ENCODE data around the gene CASTOR1. TPM values are rescaled to one million over a fixed set of nuclear protein-coding genes. Genes with fewer than 3 reads are reported as not detected.
A peak's percentile ranks its signal among the peaks of the same experiment; 100 is the strongest.

Gene CASTOR1
- polyA plus RNA-seq, 4 donors = 2.0 to 8.3 (median 4.6) TPM

DNA sequence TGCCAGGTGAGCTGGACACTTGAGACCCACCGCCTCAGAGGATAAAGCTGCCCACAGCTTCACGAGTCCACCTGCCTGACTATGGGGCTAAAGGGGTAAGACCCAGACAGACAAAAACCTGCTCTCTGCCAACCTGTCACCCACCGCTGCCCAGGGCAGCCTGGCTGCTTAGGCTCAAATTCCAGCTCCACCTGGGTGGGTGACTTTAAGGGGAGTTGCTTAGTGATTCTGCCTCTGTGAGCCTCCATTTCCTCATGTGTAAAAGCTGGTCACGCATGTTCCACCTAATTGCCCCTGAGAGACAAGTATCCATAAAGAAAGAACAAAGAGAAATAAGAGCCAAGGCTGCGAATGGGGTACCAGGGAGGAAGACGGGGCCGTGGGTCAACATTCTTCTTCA, 3.7 kb upstream of the CASTOR1 start:
- DNase-seq (no peak), FAIRE-seq (no peak)
- H3K27ac ChIP-seq (ENCODE audit: low read depth in 1 of 3, low read length in 2 of 3) = no peak overlapping the region
- WGBS, 3 donors = 88 to 95% (median 92%) methylated on average over 7 of the region's 7 CpGs
- H3K9me3 ChIP-seq (ENCODE audit: control insufficient read depth in 2 of 2, insufficient read depth in 1 of 2, low read depth in 1 of 2, low read length in 1 of 2) = no peaks in the 10 kb centered on the region
- no peaks in the 10 kb centered on the region for H3K27me3 ChIP-seq (ENCODE audit: control insufficient read depth in 3 of 3, insufficient read depth in 3 of 3, low read length in 3 of 3)
- H3K4me3 ChIP-seq (ENCODE audit: low read depth in 1 of 3, low read length in 3 of 3) = no peak overlapping the region
- peaks cover 0 to 22% (median 3%) of the 10 kb centered on the region in 3 donors for H3K4me1 ChIP-seq (ENCODE audit: control insufficient read depth in 3 of 3, insufficient read depth in 2 of 3, low read depth in 1 of 3, low read length in 2 of 3)
- peaks cover 11 to 74% (median 18%) of the 10 kb centered on the region in 3 donors for H3K36me3 ChIP-seq (ENCODE audit: control insufficient read depth in 3 of 3, insufficient read depth in 2 of 3, low read depth in 1 of 3, low read length in 3 of 3)

DNA sequence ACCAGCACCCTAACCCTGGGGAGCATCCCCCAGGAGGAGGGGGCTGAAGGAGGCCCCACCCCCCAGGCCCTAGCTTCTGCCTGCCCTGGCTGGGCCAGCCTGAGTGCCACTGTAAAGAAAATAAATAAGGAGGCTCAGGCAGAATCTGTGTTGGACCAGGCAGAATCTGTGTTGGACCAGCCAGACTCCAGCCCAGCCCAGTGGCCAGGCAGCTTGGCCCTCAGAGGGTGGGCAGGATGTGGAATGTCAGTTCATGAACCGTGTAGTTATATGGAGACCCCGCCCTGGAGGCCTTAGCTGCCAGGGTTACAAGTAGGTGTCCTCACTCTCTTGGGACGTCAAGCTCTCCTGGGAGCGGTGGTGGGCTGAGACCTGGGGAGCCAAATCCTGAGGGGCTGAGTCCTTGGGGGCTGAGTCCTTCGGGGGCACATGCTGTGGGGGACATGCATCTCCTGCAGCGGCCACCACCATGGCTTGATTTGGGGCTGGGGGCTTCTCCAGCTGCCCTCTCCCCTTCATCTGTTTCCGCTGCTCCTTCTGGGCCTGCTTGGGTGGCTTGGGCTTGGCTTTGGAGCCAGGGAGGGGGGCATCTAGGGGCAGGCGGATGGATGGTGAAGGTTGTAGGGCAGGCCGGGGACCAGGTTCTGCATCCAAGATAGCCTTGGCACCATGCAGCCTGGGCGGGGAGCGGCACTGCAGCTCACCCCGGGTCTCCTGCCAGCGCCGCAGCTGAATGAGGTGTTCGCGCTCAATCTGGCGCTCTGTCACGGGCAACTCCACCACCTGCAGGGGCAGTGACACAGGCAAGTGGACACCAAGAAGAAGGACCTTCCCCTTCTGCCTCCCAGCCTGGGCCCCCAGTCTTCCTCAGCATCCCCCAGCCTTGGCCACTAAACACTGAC, 3.0 kb upstream of the CASTOR1 start:
- peaks cover 11 to 67% (median 18%) of the 10 kb centered on the region in 3 donors for H3K36me3 ChIP-seq (ENCODE audit: control insufficient read depth in 3 of 3, insufficient read depth in 2 of 3, low read depth in 1 of 3, low read length in 3 of 3)
- WGBS, 3 donors = 85 to 90% (median 88%) methylated on average over 17 to 18 of the region's 18 CpGs
- H3K27ac ChIP-seq (ENCODE audit: low read depth in 1 of 3, low read length in 2 of 3) = peak overlapping the region in 1 of 3 donors; percentile 65
- peaks cover 0 to 25% (median 3%) of the 10 kb centered on the region in 3 donors for H3K4me1 ChIP-seq (ENCODE audit: control insufficient read depth in 3 of 3, insufficient read depth in 2 of 3, low read depth in 1 of 3, low read length in 2 of 3)
- no peak overlapping the region for H3K4me3 ChIP-seq (ENCODE audit: low read depth in 1 of 3, low read length in 3 of 3)
- DNase-seq = no peak
- no peaks in the 10 kb centered on the region for H3K27me3 ChIP-seq (ENCODE audit: control insufficient read depth in 3 of 3, insufficient read depth in 3 of 3, low read length in 3 of 3)
- H3K9me3 ChIP-seq (ENCODE audit: control insufficient read depth in 2 of 2, insufficient read depth in 1 of 2, low read depth in 1 of 2, low read length in 1 of 2) = no peaks in the 10 kb centered on the region
- no peak for FAIRE-seq

DNA sequence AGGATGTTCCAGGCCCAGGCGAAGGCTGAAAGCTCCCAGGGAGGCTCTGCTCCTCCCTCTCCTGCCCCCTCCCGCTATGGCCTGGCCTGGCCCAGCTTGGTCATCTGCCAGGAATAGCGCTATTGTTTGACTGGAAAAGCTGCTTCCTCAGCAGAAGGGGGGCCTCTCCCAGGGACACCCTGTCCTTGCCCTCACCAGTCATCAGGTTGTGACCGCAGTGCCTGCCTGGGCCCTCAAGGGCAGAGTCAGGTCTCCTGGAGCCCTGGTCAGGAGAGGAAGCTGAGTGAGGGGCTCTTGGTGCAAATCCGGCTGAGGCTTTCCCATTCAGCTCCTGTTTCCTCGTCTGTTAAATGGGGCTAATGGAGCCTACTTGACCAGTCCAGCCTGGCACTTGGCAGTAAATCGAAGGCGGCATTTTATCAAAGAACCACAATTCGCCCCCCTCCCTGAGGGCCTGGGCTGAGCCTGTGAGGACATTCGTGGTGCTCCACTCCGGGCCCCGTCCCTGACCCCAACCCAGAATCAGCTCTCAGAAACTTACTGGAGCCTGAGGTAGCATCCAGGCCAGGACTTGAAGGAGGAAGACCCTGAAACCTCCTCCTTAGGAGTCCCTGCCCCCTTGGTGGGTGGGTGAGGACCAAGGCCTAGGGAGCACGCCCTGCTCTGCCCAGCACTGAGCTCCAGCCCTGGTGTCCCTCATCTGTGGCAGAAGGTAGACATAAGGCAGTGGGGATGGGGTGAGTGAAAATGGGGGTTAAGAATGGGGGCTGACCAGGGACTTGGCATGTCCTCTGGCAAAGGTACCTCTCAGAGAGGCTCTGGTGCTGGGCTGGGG, 2.0 kb upstream of the CASTOR1 start:
- DNase-seq (peak in 1 of 2 donors; percentile 48), FAIRE-seq (no peak)
- Histone ChIP-seq H3K27me3 (ENCODE audit: control insufficient read depth in 3 of 3, insufficient read depth in 3 of 3, low read length in 3 of 3) (no peaks in the 10 kb centered on the region), H3K36me3 (ENCODE audit: control insufficient read depth in 3 of 3, insufficient read depth in 2 of 3, low read depth in 1 of 3, low read length in 3 of 3) (peaks cover 9 to 63% (median 18%) of the 10 kb centered on the region in 3 donors), H3K4me1 (ENCODE audit: control insufficient read depth in 3 of 3, insufficient read depth in 2 of 3, low read depth in 1 of 3, low read length in 2 of 3) (peaks cover 0 to 32% (median 3%) of the 10 kb centered on the region in 3 donors), H3K4me3 (ENCODE audit: low read depth in 1 of 3, low read length in 3 of 3) (no peak overlapping the region), H3K27ac (ENCODE audit: low read depth in 1 of 3, low read length in 2 of 3) (peak overlapping the region; percentile 25 to 65 (median 27)), H3K9me3 (ENCODE audit: control insufficient read depth in 2 of 2, insufficient read depth in 1 of 2, low read depth in 1 of 2, low read length in 1 of 2) (no peaks in the 10 kb centered on the region)
- 71 to 83% (median 73%) methylated on average over 12 to 13 of the region's 13 CpGs for WGBS, 3 donors

DNA sequence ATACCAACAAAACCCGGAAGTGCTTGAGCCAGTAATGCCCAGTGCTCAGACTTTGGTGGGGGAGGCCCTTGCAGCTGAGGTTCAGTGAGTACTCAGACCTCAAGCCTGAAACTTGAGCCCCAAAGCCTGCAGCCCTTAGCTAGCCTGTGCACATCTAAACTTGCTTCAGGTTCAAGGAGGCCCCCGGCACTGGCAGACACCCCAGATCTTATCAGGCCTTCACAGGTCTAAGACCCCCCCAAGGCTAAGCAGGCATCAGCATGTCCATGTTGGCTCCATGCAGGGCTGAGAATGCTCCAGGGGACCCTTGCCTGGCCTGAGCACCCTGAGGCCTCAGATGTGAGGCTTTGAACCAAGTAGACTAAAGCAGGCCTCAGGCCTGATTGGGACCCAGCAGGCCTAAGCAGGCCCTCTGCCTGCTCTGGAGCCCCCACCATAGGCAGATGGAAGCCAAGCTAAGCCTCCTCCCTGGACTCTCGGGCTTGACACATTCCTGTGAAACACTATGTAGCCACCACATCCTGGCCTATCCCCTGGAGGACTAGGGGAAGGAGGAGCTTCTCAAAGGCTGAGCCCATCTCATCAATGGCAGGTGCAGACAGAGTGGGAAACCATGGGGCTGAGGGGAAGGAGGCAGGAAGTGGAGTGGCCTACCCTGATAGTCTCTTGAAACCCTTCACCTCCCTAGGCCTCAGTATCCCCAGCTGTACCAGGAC, 1.2 kb upstream of the CASTOR1 start:
- FAIRE-seq = no peak

DNA sequence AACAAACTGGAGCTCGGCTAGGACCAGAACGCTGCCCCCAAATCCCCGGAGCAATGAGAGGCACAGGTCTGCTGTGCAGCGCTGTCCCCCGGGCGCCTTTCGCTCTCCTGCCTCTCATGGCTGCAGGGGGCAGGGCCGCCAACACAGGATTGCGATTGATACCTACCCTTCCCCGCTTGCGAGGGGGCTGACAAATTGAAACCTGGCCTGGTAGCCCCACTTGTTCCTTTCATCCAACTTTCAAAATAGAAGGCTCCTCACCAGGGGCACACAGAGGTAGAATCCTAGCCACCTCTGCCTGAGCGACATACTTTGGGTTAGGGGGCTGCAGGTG, 642 bp upstream of the CASTOR1 start:
- Histone ChIP-seq H3K27me3 (ENCODE audit: control insufficient read depth in 3 of 3, insufficient read depth in 3 of 3, low read length in 3 of 3) (no peaks in the 10 kb centered on the region), H3K27ac (ENCODE audit: low read depth in 1 of 3, low read length in 2 of 3) (peak overlapping the region in 2 of 3 donors; percentile 26 to 65), H3K4me3 (ENCODE audit: low read depth in 1 of 3, low read length in 3 of 3) (peak overlapping the region in 2 of 3 donors; percentile 70 to 79), H3K36me3 (ENCODE audit: control insufficient read depth in 3 of 3, insufficient read depth in 2 of 3, low read depth in 1 of 3, low read length in 3 of 3) (peaks cover 4 to 62% (median 18%) of the 10 kb centered on the region in 3 donors), H3K9me3 (ENCODE audit: control insufficient read depth in 2 of 2, insufficient read depth in 1 of 2, low read depth in 1 of 2, low read length in 1 of 2) (no peaks in the 10 kb centered on the region), H3K4me1 (ENCODE audit: control insufficient read depth in 3 of 3, insufficient read depth in 2 of 3, low read depth in 1 of 3, low read length in 2 of 3) (peaks cover 0 to 38% (median 3%) of the 10 kb centered on the region in 3 donors)
- FAIRE-seq (no peak), DNase-seq (no peak)
- 19 to 44% (median 28%) methylated on average over 12 of the region's 12 CpGs for WGBS, 3 donors

More for the DNA sequence above, 1.2 kb upstream of the CASTOR1 start:
- DNase-seq = no peak
- WGBS, 3 donors = 39 to 65% (median 45%) methylated on average over 3 of the region's 3 CpGs
- Histone ChIP-seq H3K4me1 (ENCODE audit: control insufficient read depth in 3 of 3, insufficient read depth in 2 of 3, low read depth in 1 of 3, low read length in 2 of 3) (peaks cover 0 to 33% (median 3%) of the 10 kb centered on the region in 3 donors), H3K4me3 (ENCODE audit: low read depth in 1 of 3, low read length in 3 of 3) (no peak overlapping the region), H3K9me3 (ENCODE audit: control insufficient read depth in 2 of 2, insufficient read depth in 1 of 2, low read depth in 1 of 2, low read length in 1 of 2) (no peaks in the 10 kb centered on the region), H3K27ac (ENCODE audit: low read depth in 1 of 3, low read length in 2 of 3) (peak overlapping the region; percentile 2 to 65 (median 26)), H3K27me3 (ENCODE audit: control insufficient read depth in 3 of 3, insufficient read depth in 3 of 3, low read length in 3 of 3) (no peaks in the 10 kb centered on the region), H3K36me3 (ENCODE audit: control insufficient read depth in 3 of 3, insufficient read depth in 2 of 3, low read depth in 1 of 3, low read length in 3 of 3) (peaks cover 5 to 62% (median 18%) of the 10 kb centered on the region in 3 donors)

DNA sequence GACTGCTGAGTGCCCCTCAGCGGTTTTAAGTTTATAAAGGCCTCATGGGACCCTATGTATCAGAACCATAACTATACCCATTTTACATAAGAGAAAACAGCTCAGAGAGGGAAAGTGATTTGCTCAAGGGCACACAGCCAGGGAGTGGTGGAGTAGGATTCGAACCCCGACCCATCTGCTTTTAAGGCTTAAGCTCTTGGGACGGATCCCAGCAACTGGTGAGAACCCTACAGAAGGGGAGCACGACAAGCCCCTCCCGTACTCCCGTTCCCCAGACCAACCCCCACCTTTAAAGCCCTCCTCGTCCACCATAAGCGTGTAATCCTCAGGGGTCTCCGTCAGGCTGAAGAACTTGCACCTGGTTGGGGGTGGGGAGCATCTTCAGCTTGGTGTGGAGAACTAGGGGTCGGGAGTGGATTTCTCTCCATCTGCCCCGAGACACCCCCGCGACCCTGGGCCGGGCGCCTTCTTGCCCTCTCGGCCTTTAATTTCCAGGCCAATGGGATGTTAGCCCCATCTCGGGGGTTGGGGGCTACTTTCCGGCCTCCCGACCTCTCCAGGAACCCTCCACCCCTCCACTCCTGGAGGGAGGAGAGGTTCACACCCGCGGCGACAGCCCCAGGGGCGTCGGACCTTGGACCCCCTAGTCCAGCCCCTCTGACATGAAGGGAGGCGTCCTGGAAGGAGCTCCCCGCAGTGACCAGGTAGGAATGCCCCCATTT, 725 bp downstream of the CASTOR1 start:
- DNase-seq (peak in 1 of 2 donors; percentile 62), FAIRE-seq (no peak)
- Histone ChIP-seq H3K36me3 (ENCODE audit: control insufficient read depth in 3 of 3, insufficient read depth in 2 of 3, low read depth in 1 of 3, low read length in 3 of 3) (peaks cover 2 to 57% (median 4%) of the 10 kb centered on the region in 3 donors), H3K4me3 (ENCODE audit: low read depth in 1 of 3, low read length in 3 of 3) (peak overlapping the region; percentile 66 to 79 (median 70)), H3K27ac (ENCODE audit: low read depth in 1 of 3, low read length in 2 of 3) (peak overlapping the region in 2 of 3 donors; percentile 73 to 75), H3K9me3 (ENCODE audit: control insufficient read depth in 2 of 2, insufficient read depth in 1 of 2, low read depth in 1 of 2, low read length in 1 of 2) (no peaks in the 10 kb centered on the region), H3K27me3 (ENCODE audit: control insufficient read depth in 3 of 3, insufficient read depth in 3 of 3, low read length in 3 of 3) (no peaks in the 10 kb centered on the region), H3K4me1 (ENCODE audit: control insufficient read depth in 3 of 3, insufficient read depth in 2 of 3, low read depth in 1 of 3, low read length in 2 of 3) (peaks cover 0 to 51% (median 3%) of the 10 kb centered on the region in 3 donors)
- WGBS, 3 donors = 16 to 18% (median 17%) methylated on average over 26 to 27 of the region's 27 CpGs

DNA sequence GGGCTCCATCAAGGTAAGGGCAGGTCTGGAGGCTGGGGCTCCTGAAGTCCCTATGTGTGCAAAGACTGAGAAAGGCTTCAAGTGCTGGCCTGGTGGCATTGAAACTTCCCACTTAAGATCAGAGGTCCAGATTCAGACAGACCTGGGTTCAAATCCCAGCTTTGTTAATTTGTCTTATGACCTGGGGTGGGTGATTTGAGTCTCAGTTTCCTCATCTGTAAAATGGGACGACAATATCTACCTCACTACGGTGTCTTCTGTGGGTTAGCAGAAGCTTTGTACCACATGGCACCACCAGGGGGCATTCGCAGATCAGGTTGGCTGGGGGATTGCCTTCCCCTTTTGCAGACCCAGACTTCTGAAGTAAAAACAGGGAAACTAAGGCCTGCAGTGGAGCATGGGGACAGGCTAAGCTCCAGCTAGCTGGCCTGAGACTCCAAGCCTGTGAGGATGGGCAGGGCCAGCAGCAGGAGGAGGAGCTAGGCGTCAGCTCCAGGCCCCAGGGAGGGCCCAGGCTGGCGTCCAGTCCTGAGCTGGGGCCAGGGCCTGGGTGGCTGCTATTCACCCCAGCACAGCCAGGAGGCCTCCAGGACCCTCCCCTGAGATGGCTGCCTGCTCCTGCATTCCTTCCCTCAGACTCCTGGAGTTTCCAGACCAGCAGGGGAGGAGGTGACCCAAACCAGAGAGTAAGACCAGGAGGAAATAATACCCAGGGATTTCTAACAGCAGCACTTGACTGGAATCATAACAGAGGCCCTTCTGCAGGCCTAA, 1.5 kb downstream of the CASTOR1 start:
- Histone ChIP-seq H3K9me3 (ENCODE audit: control insufficient read depth in 2 of 2, insufficient read depth in 1 of 2, low read depth in 1 of 2, low read length in 1 of 2) (no peaks in the 10 kb centered on the region), H3K27me3 (ENCODE audit: control insufficient read depth in 3 of 3, insufficient read depth in 3 of 3, low read length in 3 of 3) (no peaks in the 10 kb centered on the region), H3K27ac (ENCODE audit: low read depth in 1 of 3, low read length in 2 of 3) (peak overlapping the region in 2 of 3 donors; percentile 7 to 15), H3K4me1 (ENCODE audit: control insufficient read depth in 3 of 3, insufficient read depth in 2 of 3, low read depth in 1 of 3, low read length in 2 of 3) (peaks cover 0 to 57% (median 3%) of the 10 kb centered on the region in 3 donors), H3K36me3 (ENCODE audit: control insufficient read depth in 3 of 3, insufficient read depth in 2 of 3, low read depth in 1 of 3, low read length in 3 of 3) (peaks cover 0 to 54% (median 0%) of the 10 kb centered on the region in 3 donors), H3K4me3 (ENCODE audit: low read depth in 1 of 3, low read length in 3 of 3) (no peak overlapping the region)
- WGBS, 3 donors = 4 to 10% (median 5%) methylated on average over 5 of the region's 5 CpGs
- peak; percentile 77 to 87 for DNase-seq
- no peak for FAIRE-seq
